Measurements from ENCODE around the gene CP.

GRCh38 chr3:149252272-149252671, 30.6 kb upstream of the CP start:
- TF ChIP-seq CTCF (IDR thresholded peaks at IDR 0.05) (no peak), POLR2A (IDR thresholded peaks at IDR 0.05) (no peak)
